GM21786 (cell line): Measurements from ENCODE around the gene B4GALT5.

ENCODE experiments used
- ATAC-seq: cut with Tn5 transposase; IDR thresholded peaks from one replicate; pipeline ENCODE4 v1.9.1; 2021; ENCODE audit not compliant: unreplicated experiment

B4GALT5 gene

DNA sequence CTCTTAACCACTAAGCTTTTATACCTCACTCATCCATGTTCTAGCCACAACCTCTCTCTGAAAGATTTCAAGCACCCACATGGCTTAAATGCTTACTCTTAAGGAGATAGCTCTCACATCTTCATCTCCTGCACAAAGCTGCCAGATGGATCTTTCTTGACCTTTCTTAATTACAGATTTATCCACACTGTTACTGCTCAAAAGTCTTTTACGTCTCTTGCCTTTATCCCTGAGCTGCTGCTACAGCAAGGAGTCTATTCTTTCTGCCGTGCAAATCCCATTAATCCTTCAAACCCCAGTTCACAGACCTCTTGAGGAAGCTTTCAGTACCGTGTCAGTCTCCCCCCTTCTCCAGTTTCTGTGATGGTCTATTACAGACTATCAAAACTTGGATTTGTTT is 54.6 kb downstream of the B4GALT5 start:
- no peak for ATAC-seq

DNA sequence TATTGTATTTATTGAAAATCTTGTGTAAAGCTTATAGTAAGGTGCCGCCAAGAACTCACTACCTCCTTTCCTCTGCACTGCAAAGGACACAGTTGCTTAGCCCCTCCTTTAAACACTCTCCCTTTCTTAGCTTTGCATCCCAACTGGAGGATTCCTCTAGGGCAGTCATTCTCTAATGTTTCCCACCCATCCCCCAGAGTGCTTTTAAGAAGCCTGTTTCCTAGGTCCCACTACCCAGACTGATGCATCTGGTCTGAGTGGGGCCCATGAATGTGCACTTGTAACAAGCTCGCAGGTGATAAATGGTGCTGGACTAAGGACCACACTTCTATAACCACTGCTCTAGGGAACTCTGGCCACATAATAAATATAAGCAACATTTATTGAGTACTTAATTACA is 55.2 kb downstream of the B4GALT5 start:
- ATAC-seq: no peak

DNA sequence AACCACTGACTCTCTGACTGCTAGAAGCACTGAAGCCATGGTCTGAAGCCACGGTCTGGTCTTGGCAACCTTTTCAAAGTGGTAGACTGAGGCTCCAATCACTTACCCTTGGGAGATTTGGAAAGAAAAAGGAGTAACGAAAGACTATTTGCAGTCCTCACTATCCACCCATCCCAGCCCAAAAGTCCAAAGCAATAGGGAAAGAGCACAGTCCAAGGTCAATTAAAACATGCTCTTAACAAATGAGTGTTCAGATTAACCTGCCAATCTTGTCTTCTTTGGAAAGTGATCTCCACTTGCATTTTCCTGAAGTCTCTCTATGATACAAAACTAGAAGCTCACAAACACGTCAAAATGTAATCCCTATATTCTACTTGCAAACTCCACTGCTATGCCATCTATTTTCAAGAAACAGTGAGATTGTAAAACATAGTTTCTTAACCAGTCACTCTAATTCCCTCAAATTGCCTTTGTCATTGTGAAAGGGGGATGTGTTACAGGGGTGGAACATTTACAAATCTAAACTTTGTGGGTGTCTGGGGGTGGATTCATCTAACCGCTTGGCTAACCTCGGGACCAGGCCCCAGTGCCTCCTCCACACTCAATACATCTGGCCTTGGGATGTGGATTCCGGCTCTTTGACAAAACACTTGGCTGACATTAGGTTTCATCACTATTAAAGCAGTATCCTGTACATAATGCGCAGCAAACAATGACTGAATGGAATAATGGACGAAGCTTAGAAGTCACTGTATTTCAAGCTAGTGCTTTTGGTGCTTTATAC is 56.4 kb downstream of the B4GALT5 start:
- no peak for ATAC-seq

DNA sequence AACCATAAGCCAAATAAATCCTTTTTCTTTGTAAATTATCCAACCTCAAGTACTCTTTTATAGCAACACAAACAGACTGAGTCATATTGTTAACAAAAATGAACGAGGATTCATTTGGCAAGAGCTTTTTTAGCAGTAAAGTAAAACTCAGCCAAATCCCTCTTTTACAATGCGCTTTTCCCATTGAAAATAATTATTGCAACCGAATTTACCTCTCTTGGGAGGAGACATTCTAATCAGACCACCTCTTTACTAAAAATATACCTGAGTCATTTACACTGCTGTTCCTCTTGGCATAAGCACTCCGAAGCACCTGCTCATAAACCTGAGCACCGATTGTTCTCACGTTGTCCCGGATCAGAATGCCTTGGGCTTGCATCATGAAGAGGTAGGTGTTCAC is 57.4 kb downstream of the B4GALT5 start:
- no peak for ATAC-seq

DNA sequence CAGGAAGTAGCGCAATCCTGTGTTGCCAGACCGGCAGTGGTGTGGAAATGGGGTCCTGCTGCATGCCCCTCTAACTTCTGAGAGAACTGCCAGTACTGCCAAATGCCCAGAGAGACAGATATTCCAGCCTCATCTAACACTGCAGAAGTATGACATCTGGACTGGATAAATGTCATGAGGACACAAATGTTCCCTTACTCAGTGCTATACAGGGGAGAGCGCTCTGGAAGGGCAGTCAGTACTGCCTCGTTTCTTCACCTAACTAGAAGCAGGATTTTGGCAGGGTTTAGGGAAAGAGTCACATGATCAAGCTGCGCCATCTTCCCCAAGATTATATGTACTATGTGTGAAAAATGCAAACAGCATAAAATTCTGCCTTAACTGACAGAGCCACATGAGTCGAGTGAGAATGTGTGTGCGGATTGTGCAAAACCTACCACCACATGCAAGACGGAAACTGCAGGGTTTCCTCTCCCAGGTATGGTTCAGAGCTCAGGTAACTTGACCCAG is 59.7 kb downstream of the B4GALT5 start:
- ATAC-seq: no peak

DNA sequence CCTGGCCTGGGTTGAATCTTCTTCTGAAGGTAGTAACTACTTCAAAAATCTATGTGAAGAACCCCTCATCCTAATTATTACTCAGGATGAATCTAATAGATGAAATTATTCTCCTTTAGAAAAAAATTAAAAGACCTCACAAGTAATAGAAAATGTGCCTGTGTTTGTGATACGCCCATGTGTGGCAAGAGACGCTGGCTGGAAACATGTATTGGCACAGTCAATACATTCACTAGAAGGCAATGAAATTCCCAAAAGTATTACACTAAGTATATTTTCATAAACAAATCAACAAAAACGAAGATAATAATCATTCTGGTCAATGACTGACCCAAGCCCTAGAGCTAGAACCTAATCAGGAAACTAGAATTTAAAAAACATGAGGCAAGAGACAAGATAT is 64.0 kb downstream of the B4GALT5 start:
- ATAC-seq: no peak

DNA sequence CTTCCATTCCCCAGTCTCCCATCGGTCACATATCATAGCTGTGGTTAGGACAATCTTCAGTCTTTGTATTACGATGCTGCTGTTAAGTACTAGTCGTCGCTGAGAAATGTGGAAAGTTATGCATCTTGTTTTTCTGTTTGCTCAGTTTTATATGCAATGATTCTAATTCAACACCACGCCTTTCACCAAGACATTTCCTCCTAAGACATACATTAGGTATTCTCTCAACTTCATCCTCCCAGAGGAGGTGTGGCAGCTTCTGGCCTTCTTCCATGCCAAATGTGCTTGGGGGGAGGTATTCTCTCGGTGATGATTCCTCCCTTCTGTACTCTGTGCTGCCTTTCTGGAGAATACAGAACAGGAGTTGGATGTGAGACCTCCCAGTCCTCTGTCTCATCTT is 66.1 kb downstream of the B4GALT5 start:
- no peak for ATAC-seq

DNA sequence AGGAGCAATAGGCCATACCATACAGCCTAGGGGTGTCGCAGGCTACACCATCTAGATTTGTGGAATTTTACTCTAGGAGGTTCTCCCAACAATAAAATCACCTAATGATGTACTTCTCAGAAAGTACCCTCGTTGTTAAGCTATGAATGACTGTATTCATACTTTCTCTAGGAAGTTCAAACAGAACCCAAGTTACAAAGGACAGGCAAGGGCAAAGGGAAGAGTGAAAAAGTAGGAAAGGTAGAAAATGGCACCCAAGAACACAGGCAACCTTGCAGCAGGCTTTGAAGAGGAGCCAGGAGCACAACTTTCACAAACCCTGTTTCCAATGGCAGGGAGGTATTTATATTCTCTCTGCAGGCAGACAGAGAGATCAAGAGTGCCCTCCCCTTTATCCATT is 67.2 kb downstream of the B4GALT5 start:
- no peak for ATAC-seq

DNA sequence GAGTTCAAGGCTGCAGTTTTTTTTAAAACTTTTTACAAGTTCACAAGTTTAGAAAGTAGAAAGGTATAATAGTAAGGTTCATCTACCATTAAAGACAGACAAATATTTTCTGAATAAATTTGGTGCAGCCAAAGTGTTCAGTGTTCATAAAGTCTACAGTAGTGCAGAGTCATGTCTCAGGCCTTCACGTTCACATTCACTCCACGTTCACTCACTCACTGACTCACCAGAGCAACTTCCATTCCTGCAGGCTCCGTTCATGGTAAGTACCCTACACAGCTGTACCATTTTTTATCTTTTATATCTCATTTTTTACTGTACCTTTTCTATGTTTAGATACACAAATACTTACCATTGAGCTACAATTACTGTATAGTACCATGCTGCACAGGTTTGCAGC is 67.6 kb downstream of the B4GALT5 start:
- no peak for ATAC-seq

DNA sequence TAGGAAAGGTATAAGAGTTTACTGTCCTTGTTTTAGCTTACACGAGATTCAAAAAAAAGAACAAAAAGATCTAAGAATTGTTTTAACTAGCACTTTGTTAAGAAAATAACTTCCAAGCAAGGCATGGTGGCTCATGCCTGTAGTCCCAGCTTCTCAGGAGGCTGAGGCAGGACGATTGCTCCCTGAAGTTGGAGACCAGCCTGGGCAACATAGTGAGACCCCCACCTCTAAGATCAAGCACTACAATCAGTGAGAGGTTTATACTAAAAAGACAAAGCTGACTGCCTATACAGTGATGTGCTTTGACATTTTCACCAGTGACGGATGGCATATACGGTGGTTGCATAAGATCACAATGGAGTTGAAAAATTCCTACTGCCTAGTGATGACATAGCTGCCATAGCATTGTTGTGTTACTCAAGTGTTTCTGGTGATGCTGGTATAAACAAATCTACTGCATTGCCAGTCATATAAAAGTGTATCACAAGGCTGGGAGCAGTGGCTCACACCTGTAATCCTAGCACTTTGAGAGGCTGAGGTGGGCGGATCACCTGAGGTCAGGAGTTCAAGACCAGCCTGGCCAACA is 68.6 kb downstream of the B4GALT5 start:
- no peak for ATAC-seq

DNA sequence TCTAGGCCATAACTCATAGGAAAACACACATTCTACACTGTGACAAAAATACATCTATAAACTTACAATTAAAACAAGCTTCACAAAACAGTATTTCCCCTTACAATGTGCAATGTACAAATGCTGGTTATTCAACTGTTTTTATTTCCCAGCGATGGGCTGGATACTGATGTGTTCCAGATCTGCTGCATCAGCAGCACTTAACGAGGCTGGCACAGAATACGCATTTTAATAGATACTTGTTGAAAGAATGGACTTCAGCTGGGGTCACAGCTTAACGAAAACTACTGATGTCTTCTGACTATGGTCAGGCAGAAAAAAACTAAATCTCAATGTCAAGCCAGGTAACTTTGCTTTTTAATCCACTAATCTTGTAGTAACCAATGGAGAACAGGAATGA is 70.9 kb downstream of the B4GALT5 start:
- no peak for ATAC-seq

DNA sequence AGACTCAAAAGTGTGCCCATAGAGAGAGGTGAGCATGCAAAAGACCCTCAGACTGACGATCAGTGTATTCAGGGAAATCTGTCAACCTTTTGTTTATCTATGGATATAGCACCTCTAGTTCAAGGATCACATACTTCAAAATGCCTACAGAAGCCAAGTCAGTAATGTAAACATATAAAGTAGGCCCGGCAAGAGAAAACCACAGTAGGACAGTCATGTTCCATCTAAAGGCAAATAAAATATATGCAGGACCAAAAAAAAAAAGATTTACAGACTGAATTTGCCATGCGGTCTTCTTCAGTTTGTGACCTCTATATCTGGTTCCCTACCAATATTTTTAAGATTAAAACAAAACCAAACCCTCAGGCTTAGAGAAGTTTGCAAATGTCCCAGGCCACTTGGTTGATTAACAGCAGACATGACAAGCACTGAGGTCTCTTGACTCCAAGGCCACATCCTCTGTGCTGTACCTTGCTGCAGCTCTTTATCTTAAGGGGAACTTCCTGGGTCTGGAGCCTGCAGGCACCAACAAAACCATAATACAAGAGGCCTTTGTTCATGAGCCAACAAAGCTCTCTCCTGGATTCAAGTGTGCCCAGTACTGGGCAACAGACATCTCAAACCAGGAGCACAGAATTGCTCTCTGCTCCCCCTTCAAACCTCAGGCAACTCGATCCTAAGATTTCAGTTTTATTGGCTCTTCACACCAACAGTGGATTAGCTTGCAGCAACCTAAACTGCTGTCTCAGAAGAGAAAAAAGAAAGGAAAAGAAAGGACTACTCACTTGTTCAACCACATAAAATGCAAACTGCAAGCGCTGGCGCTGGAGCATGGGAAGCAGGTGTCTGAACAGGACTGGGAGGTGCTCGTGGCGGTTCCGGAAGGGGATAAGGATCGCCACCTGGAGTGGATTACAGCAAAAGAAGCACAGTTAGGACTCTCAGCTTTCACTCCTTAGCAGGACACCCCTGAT is 71.7 kb downstream of the B4GALT5 start:
- ATAC-seq: no peak

DNA sequence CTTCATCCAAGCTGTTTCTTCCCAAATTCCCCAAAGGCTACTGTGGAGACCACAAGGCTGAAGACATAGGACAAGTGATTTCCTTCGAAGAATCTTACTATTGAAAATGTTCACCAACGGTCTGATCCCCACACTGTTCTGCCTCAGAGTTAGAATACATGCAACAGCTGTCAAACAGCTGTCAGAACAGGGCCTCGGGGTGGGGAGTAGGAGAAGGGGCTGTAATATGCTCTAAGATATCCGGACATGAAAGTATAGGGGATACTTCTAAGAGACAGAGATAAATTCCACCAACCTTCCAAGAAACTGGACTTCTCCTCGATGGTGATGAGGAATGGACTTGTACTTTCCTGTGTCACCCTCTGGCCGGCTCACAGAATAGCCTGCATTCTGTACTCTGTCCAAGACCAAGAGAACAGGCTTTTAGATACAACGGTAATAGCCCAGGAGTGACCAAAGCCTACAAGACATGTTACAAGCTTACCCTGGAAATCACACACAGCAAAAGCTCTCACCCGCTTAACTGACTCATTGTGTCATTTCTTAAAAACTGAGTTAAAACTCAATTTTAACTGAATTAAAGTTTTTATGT is 76.5 kb downstream of the B4GALT5 start:
- no peak for ATAC-seq

DNA sequence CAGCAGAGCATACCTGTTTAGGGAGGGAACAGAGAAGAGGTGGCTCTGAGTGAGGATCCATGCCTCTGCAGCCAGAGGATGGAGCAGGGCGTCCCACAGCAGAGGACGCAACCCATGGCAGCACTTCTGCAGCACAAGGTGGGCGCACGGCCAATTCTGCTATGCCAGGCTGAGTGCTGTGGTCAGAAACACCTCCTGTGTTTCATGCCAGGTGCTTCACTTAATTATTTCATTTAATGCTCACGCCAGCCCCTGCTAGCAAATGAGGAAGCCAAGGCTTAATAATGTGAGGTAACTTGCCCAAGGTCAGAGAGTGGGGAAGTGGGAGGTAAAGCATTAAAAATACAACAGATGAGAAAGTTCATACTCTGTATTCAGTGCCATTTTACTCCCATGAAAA is 77.2 kb downstream of the B4GALT5 start:
- ATAC-seq: no peak

DNA sequence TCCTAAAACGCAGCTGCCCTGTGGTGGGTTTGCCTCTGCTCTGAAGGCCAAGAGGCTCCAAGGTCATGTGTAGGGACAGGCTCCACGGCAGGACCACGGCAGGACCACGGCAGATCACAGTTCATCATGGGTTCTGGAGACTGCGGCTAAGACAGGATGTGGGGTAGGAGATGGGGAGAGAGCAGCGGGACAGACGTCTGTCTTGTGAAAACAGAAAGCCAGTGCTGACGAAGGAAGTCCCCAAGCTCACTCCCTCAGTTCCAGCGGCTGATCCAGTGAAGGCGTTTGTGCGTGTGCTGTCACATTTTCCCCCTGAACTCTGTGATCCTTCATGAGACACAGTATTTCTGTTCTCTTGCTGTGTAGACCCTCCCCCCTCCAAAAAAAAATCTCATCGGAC is 77.8 kb downstream of the B4GALT5 start:
- ATAC-seq: no peak

DNA sequence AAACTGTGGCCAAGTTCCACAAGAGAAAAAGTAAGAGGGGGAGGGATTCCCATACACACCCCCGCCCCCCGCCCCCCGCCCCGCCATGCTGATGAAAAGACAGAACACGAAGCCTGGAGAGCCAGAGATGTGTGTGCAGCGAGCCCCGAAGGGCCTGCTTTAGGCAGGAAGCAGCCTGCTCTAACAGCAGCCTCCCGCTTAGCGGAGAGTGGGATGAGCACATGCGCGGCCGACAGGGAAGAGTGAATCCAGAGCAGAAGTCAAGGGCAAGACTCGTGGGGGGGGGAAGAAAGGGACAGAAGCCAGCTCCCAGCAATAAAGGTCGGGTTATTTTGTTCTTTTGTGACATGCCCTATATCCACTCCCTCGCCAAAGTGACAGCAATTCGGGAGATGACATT is 78.5 kb downstream of the B4GALT5 start:
- ATAC-seq: no peak

DNA sequence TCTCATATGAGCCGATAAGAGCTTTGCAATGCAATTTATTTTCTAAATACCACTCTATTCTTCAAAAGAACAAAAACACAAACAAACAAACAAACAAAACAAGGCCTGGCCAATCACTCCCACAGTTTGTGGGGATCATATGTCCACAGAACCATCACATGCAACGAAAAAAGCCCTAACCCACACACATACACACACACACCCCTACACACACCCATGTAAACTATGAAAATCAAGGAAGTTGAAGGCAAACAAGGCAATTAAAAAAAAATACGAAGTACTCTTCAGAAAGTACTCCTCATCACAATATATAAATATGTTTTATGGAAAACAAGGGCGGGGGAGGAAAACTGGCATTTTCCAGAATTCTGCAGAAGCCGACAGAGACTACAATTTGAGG is 79.6 kb downstream of the B4GALT5 start:
- ATAC-seq: no peak

DNA sequence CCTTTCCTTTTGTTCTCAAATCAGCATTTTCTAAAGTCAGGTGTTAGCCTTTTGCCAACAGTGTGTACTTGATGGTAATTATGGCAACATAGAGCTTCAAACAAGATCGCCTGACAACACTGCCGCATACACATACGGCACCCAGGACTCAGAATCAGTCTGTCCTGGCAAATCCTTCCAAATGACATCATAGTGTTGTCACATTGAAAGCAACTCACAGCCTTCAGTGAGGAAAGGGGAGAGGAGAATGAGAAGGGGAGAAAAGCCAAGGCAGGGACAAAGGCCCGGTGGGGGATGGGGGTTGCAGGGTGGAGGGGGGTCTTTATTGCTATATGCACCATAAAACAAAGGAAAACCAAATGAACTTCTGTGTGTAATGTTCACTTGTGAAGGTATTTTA is 80.0 kb downstream of the B4GALT5 start:
- ATAC-seq: no peak

DNA sequence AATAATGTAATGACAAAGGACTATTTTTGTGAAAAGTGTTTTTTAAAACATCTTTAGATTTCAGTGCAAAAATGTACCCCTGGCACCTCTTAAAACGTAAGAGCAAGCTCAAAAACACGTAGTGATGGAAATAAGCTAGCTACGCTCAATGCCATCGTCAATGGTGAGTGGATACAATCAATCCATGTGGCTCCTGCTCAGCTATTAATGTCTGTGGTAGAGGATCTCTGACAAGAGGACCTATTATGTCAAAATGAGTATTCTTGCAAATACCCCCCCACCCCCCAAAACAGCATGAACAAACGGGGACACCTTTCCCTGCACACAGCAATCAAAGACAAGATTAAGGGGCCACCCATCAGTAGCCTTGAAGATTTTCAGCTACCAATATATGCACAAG is 80.7 kb downstream of the B4GALT5 start:
- no peak for ATAC-seq

DNA sequence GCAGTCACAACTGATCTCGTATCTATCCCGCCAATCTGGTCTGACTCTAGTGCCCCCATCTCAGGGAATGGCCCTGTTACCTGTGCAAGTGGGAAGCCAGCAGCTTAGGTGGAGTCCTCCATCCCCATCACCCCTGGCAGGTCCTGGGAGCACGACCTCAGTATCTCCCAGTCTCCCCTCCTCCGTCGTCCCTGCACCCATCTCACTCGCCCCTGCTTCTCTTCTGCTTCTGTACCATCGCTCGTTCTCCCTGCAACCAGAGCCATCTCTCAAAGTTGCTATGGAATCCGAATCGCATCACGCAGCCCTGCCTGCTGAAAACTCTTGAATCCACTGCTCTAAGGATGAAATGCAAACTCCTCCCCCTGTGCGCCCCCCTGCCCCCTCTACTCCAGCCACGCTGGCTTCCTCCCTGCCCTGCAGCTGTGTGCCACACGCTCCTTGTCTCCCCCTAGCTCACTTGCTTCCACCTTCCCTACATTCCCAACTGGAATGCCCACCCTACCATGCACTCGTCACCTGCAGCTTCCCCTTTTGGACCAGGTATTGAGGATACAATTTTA is 81.7 kb downstream of the B4GALT5 start:
- no peak for ATAC-seq
